Nephron progenitor cell (in vitro differentiated cells): ENCODE data around the gene MMP19.

Source experiments
- DNase-seq: peaks from one replicate; pipeline ENCODE4 v3.0.0; 2021
- H3K27ac Mint-ChIP-seq: 2 replicates; pipeline ENCODE4 v1.8.0; 2021; ENCODE audit warnings: mild to moderate bottlenecking, moderate library complexity, mixed read lengths
- H3K27me3 Mint-ChIP-seq: 2 replicates; pipeline ENCODE4 v1.8.0; 2021; ENCODE audit warnings: mild to moderate bottlenecking, low read depth, mixed read lengths; ENCODE audit not compliant: poor library complexity
- H3K36me3 Mint-ChIP-seq: 2 replicates; pipeline ENCODE4 v1.8.0; 2021; ENCODE audit warnings: low read depth, mixed read lengths
- H3K4me1 Mint-ChIP-seq: 2 replicates; pipeline ENCODE4 v1.8.0; 2021; ENCODE audit warnings: mixed read lengths
- H3K4me3 Mint-ChIP-seq: 2 replicates; pipeline ENCODE4 v1.8.0; 2021; ENCODE audit warnings: mild to moderate bottlenecking, moderate library complexity, mixed read lengths
- H3K9me3 Mint-ChIP-seq: 2 replicates; pipeline ENCODE4 v1.8.0; 2021; ENCODE audit warnings: mild to moderate bottlenecking, moderate library complexity, mixed read lengths
- CTCF ChIP-seq: fragments of 200-600 bp; sonication (generic); IDR thresholded peaks from 2 replicates; pipeline ENCODE4 v1.5.0; 2021; ENCODE audit warnings: antibody characterized with exemption

The MMP19 gene

GRCh38 chr12:55816881-55817344, 25.8 kb downstream of the MMP19 start:
- DNase-seq: no peak

GRCh38 chr12:55815473-55815872, 27.3 kb downstream of the MMP19 start:
- Mint-ChIP-seq H3K36me3 (peaks cover 34% of the 10 kb centered on the region), H3K4me1 (peaks cover 51% of the 10 kb centered on the region), H3K27ac (no peak overlapping the region), H3K9me3 (no peaks in the 10 kb centered on the region), H3K4me3 (no peak overlapping the region), H3K27me3 (no peaks in the 10 kb centered on the region)
- DNase-seq: no peak
- no peak for TF ChIP-seq CTCF

More at GRCh38 chr12:55816881-55817344, 25.8 kb downstream of the MMP19 start:
- no peaks in the 10 kb centered on the region for H3K27me3 Mint-ChIP-seq
- no peak overlapping the region for H3K27ac Mint-ChIP-seq
- peaks cover 35% of the 10 kb centered on the region for H3K36me3 Mint-ChIP-seq
- no peaks in the 10 kb centered on the region for H3K9me3 Mint-ChIP-seq
- TF ChIP-seq CTCF: no peak
- H3K4me1 Mint-ChIP-seq: peaks cover 45% of the 10 kb centered on the region
- H3K4me3 Mint-ChIP-seq: no peak overlapping the region

GRCh38 chr12:55814257-55814656, 28.5 kb downstream of the MMP19 start:
- Mint-ChIP-seq H3K27ac (peak overlapping the region; percentile 14), H3K36me3 (peaks cover 40% of the 10 kb centered on the region), H3K4me1 (peaks cover 49% of the 10 kb centered on the region), H3K27me3 (no peaks in the 10 kb centered on the region), H3K9me3 (no peaks in the 10 kb centered on the region), H3K4me3 (no peak overlapping the region)
- DNase-seq: no peak
- no peak for TF ChIP-seq CTCF

- H3K27ac Mint-ChIP-seq: peak overlapping the region; percentile 38
- no peak for DNase-seq
- peaks cover 53% of the 10 kb centered on the region for H3K36me3 Mint-ChIP-seq
- H3K27me3 Mint-ChIP-seq: no peaks in the 10 kb centered on the region
- no peaks in the 10 kb centered on the region for H3K9me3 Mint-ChIP-seq
- H3K4me1 Mint-ChIP-seq: peaks cover 39% of the 10 kb centered on the region
- no peak overlapping the region for H3K4me3 Mint-ChIP-seq
- TF ChIP-seq CTCF: no peak
These were observed 30.6 kb downstream of the MMP19 start for GRCh38 chr12:55812088-55812487.

GRCh38 chr12:55809274-55809673, 33.5 kb downstream of the MMP19 start:
- H3K4me1 Mint-ChIP-seq: peaks cover 26% of the 10 kb centered on the region
- peaks cover 60% of the 10 kb centered on the region for H3K36me3 Mint-ChIP-seq
- no peaks in the 10 kb centered on the region for H3K27me3 Mint-ChIP-seq
- no peak for TF ChIP-seq CTCF
- no peak overlapping the region for H3K27ac Mint-ChIP-seq
- no peak for DNase-seq
- no peaks in the 10 kb centered on the region for H3K9me3 Mint-ChIP-seq
- no peak overlapping the region for H3K4me3 Mint-ChIP-seq

GRCh38 chr12:55806982-55807381, 35.8 kb downstream of the MMP19 start:
- Mint-ChIP-seq H3K4me1 (peaks cover 7% of the 10 kb centered on the region), H3K27me3 (no peaks in the 10 kb centered on the region), H3K9me3 (no peaks in the 10 kb centered on the region), H3K36me3 (peaks cover 64% of the 10 kb centered on the region), H3K27ac (peak overlapping the region; percentile 61), H3K4me3 (no peak overlapping the region)
- DNase-seq: no peak
- TF ChIP-seq CTCF: no peak
